Lung microvascular endothelial cell (primary cell): ENCODE results near the gene MTHFR. TPM values are rescaled to one million over a fixed set of nuclear protein-coding genes. Genes with fewer than 3 reads are reported as not detected.

Experiments
- DNase-seq, 2 donors: peaks; one replicate each; pipeline versions ENCODE4 v3.0.0 to v3.0.0-alpha.2; 2010; ENCODE audit warnings: low read depth in 2 of 2
- total RNA-seq: library from RNA; depleted of rRNA; stranded (reverse); fragments of >200 nt; gene quantifications from 2 replicates; pipeline ENCODE4 v1.2.1, GENCODE V29; 2014

The MTHFR gene
- total RNA-seq, 1 donor from 2014 or later: 35.5 TPM

- no peak for DNase-seq
Observed at GRCh38 chr1:11783556-11783955, 22.2 kb downstream of the MTHFR start.

- no peak for DNase-seq
Observed at GRCh38 chr1:11782127-11782708, 23.5 kb downstream of the MTHFR start.

- DNase-seq: peak in 1 of 2 donors; percentile 35
Observed at GRCh38 chr1:11781297-11781696, 24.5 kb downstream of the MTHFR start.

GRCh38 chr1:11780380-11781147 is 25.2 kb downstream of the MTHFR start:
- no peak for DNase-seq

- no peak for DNase-seq
Observed at GRCh38 chr1:11779715-11780379, 25.9 kb downstream of the MTHFR start.

GRCh38 chr1:11778844-11779623 is 26.7 kb downstream of the MTHFR start:
- DNase-seq: no peak

GRCh38 chr1:11778336-11778735 is 27.4 kb downstream of the MTHFR start:
- DNase-seq: no peak

- DNase-seq: no peak
Observed at GRCh38 chr1:11777658-11778322, 28.0 kb downstream of the MTHFR start.

GRCh38 chr1:11774753-11775152 is 31.0 kb downstream of the MTHFR start:
- DNase-seq: no peak

- no peak for DNase-seq
Observed at GRCh38 chr1:11772458-11772857, 33.3 kb downstream of the MTHFR start.

- DNase-seq: no peak
Observed at GRCh38 chr1:11771481-11772043, 34.2 kb downstream of the MTHFR start.

- DNase-seq: no peak
Observed at GRCh38 chr1:11770011-11770410, 35.8 kb downstream of the MTHFR start.

- DNase-seq: no peak
Observed at GRCh38 chr1:11769274-11769673, 36.5 kb downstream of the MTHFR start.

- DNase-seq: no peak
Observed at GRCh38 chr1:11768821-11769220, 36.9 kb downstream of the MTHFR start.

- no peak for DNase-seq
Observed at GRCh38 chr1:11767922-11768704, 37.7 kb downstream of the MTHFR start.

GRCh38 chr1:11766429-11766776 is 39.4 kb downstream of the MTHFR start:
- no peak for DNase-seq

- DNase-seq: no peak
Observed at GRCh38 chr1:11765661-11766428, 39.9 kb downstream of the MTHFR start.

- DNase-seq: no peak
Observed at GRCh38 chr1:11764519-11764918, 41.2 kb downstream of the MTHFR start.

- DNase-seq: no peak
Observed at GRCh38 chr1:11764115-11764514, 41.6 kb downstream of the MTHFR start.

GRCh38 chr1:11761988-11762406 is 43.8 kb downstream of the MTHFR start, which contains the start of gene C1orf167:
Gene C1orf167 (plus strand): TSS chr1:11762193. CDS start chr1:11764401, 2,208 bp downstream.
- no peak for DNase-seq
